Right atrium auricular region (tissue), 2 donors: ENCODE data around the gene GALM. TPM values are rescaled to one million over a fixed set of nuclear protein-coding genes. Genes with fewer than 3 reads are reported as not detected.

ENCODE experiments used
- DNase-seq: peaks from one replicate; pipeline ENCODE4 v3.0.0-alpha.2; 2019; ENCODE audit warnings: low spot score
- H3K27ac ChIP-seq, 2 donors: fragments of 200-600 bp; sonication (generic); 1 replicate in 1 of 2; 2 replicates in 1 of 2; pipeline ENCODE4 v1.5.1; 2016 to 2019
- H3K27me3 ChIP-seq, 2 donors: fragments of 200-600 bp; sonication (generic); one replicate each; pipeline versions ENCODE4 v1.5.1 to v1.6.0; 2017 to 2019
- H3K36me3 ChIP-seq: fragments of 200-600 bp; sonication (generic); one replicate; pipeline ENCODE4 v1.5.1; 2016
- H3K4me1 ChIP-seq, 2 donors: fragments of 200-600 bp; sonication (generic); one replicate each; pipeline versions ENCODE4 v1.5.1 to v1.6.0; 2017 to 2019
- H3K4me3 ChIP-seq, 2 donors: fragments of 200-600 bp; sonication (generic); 1 replicate in 1 of 2; 2 replicates in 1 of 2; pipeline ENCODE4 v1.5.1; 2017 to 2019; ENCODE audit warnings: mild to moderate bottlenecking in 1 of 2, moderate library complexity in 1 of 2
- H3K9me3 ChIP-seq, 2 donors: fragments of 200-600 bp; sonication (generic); one replicate each; pipeline ENCODE4 v1.5.1; 2019
- total RNA-seq, 2 donors: library from RNA; depleted of rRNA; stranded (reverse); fragments of >200 nt; gene quantifications; one replicate each; pipeline ENCODE4 v1.1.0, GENCODE V29; 2016
- TF ChIP-seq, protein P1 (sequence below), 2 donors: fragments of 200-600 bp; sonication (generic); IDR thresholded peaks; one replicate each; pipeline ENCODE4 v1.5.1; 2019; ENCODE audit warnings: antibody characterized with exemption in 2 of 2

Gene GALM
- total RNA-seq = 10 to 100 TPM; 13.9 to 17.9 TPM

DNA sequence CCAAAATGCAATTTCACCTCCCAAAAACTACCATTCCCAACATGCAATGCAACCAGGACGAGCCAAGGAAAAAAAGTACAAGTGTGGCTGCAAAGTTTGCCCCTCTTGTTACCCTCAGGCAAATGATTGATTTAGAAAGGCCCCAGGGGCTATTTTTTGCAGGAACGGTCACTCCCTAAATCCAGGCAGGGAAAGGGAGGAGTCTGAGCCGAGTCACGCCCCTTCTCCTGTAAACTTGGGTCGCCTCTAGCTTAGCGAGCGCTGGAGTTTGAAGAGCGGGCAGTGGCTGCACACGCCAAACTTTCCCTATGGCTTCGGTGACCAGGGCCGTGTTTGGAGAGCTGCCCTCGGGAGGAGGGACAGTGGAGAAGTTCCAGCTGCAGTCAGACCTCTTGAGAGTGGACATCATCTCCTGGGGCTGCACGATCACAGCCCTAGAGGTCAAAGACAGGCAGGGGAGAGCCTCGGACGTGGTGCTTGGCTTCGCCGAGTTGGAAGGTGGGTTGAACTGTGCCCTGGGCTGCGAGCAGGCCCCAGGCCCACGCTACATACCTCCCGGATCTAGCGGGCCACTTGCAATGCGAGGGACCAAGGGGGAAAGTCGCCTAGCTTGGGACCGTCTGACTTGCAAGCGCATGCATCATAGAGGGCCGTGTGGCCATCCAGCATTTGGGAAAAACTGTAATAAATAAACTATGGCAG is at the start of gene GALM:
Gene GALM, plus strand, starts transcription at position 261 of the 702 bp plus-strand sequence. Its CDS starts 48 bp downstream, at position 309.
- peak; percentile 89 for DNase-seq
- H3K4me1 ChIP-seq = peaks cover 0 to 20% of the 10 kb centered on the region in 2 donors

DNA sequence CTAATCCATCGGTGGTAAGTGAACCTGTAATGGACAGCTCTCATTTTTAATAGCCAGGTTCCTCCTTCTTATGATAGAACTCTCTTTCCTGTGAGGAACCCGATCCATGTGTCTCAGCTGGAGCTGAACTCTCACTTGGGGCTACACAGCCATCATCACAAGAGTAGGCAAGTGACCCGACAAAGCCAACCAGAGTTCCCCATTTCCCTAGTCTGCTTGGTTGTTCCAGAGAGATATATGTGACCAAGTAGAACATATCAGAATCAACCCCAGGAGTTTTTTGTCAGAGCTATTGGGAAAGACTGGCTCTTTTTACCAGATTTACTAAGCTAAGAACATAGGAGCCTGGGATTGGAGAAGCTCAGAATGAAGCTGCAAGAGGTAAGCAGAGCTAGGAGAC is 48.6 kb upstream of the GALM start:
- Histone ChIP-seq H3K4me1 (peaks cover 0 to 19% of the 10 kb centered on the region in 2 donors), H3K9me3 (no peaks in the 10 kb centered on the region), H3K36me3 (no peaks in the 10 kb centered on the region), H3K27me3 (no peaks in the 10 kb centered on the region), H3K4me3 (no peak overlapping the region), H3K27ac (no peak overlapping the region)
- TF ChIP-seq, protein P1, sequence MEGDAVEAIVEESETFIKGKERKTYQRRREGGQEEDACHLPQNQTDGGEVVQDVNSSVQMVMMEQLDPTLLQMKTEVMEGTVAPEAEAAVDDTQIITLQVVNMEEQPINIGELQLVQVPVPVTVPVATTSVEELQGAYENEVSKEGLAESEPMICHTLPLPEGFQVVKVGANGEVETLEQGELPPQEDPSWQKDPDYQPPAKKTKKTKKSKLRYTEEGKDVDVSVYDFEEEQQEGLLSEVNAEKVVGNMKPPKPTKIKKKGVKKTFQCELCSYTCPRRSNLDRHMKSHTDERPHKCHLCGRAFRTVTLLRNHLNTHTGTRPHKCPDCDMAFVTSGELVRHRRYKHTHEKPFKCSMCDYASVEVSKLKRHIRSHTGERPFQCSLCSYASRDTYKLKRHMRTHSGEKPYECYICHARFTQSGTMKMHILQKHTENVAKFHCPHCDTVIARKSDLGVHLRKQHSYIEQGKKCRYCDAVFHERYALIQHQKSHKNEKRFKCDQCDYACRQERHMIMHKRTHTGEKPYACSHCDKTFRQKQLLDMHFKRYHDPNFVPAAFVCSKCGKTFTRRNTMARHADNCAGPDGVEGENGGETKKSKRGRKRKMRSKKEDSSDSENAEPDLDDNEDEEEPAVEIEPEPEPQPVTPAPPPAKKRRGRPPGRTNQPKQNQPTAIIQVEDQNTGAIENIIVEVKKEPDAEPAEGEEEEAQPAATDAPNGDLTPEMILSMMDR (IDR thresholded peaks at IDR 0.05) = no peak
- no peak for DNase-seq

More for the DNA sequence above, at the start of gene GALM:
- H3K4me3 ChIP-seq = peak within 1 kb of the TSS; percentile 56 to 63
- TF ChIP-seq, protein P1 (IDR thresholded peaks at IDR 0.05) = no peak
- H3K9me3 ChIP-seq = no peaks in the 10 kb centered on the region
- H3K27ac ChIP-seq = peak within 1 kb of the TSS; percentile 63 to 86
- no peaks in the 10 kb centered on the region for H3K36me3 ChIP-seq
- H3K27me3 ChIP-seq = no peaks in the 10 kb centered on the region

DNA sequence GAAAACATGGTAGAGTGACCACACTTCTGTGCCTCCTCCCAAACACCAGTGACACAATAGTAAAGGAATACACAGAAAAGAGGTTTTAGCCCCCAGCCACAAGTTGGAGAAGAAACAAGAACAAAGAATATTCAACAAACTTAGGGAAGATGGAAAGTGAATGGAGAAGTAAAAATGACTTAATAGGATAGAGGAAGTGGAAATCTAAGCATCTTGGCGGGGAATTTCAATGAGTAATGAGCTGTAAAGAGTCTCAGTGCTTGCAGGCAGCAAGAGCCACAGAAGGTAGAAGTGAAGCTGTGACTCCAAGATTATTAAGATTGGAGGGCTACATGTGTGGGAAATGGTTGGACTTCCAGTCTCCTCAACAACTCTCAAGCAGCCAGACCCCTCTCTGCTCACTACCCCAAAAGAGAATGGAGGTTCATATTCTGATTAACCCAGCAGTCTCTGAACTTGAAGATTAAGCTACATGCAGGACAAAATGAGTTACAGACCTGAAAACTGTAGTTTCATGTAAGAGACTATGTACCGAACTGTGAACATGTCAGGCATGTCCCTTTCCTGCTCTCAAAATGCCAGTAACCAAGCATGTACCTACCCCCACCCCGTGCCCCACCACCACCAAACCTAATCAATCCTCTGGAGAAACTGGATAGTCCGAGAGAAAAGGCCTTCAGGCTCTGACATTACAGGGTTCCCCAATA is 46.3 kb upstream of the GALM start:
- TF ChIP-seq, protein P1 (IDR thresholded peaks at IDR 0.05) = no peak
- Histone ChIP-seq H3K27ac (peak overlapping the region in 1 of 2 donors; percentile 11), H3K4me3 (no peak overlapping the region)

DNA sequence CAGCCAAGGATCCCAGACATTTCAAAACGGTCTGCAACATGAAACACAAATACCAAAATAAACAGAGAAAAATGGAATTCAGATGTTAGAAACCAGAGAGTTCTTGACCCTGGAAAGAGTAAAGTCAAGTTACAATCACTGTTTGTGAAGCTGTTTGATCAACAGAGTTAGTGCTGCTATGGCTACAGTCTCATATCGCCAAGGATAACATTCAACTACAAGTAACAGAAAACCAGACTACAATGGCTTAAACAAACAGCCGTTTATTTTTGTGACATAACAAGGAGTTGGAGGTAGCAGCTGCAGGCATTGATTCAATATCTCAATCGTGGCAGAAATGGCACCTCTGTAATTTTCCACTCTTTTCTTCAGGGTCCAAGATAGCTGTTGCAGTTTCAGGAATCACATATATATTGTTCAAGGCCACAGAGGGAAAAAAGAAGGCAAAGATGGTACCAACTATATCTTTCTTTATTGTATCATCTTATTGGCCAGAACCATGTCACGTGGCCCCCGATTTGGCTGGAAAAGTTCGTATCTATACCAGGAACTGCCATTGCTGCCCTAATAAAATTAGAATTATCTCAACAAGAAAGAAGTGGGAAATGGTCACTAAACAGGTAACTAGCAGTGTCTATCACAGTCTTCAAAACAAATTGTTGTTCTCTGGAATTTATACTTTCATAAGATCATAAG is 45.5 kb upstream of the GALM start:
- no peak overlapping the region for H3K4me3 ChIP-seq
- TF ChIP-seq, protein P1 (IDR thresholded peaks at IDR 0.05) = no peak
- peak overlapping the region in 1 of 2 donors; percentile 11 for H3K27ac ChIP-seq
- no peaks in the 10 kb centered on the region for H3K9me3 ChIP-seq
- H3K36me3 ChIP-seq = no peaks in the 10 kb centered on the region
- peaks cover 0 to 19% of the 10 kb centered on the region in 2 donors for H3K4me1 ChIP-seq
- H3K27me3 ChIP-seq = no peaks in the 10 kb centered on the region
- DNase-seq = no peak

More for the DNA sequence above, 46.3 kb upstream of the GALM start:
- DNase-seq = no peak
- H3K27me3 ChIP-seq = no peaks in the 10 kb centered on the region
- H3K9me3 ChIP-seq = no peaks in the 10 kb centered on the region
- H3K36me3 ChIP-seq = no peaks in the 10 kb centered on the region
- peaks cover 0 to 19% of the 10 kb centered on the region in 2 donors for H3K4me1 ChIP-seq

GRCh38 chr2:38621018-38621417 is 44.9 kb upstream of the GALM start:
- TF ChIP-seq, protein P1 (IDR thresholded peaks at IDR 0.05) = no peak
- Histone ChIP-seq H3K4me1 (peaks cover 0 to 19% of the 10 kb centered on the region in 2 donors), H3K27ac (no peak overlapping the region), H3K27me3 (no peaks in the 10 kb centered on the region), H3K9me3 (no peaks in the 10 kb centered on the region), H3K36me3 (no peaks in the 10 kb centered on the region), H3K4me3 (no peak overlapping the region)
- DNase-seq = no peak
